Esophagus squamous epithelium (tissue), 4 donors: ENCODE measurements around the gene CNNM1.

ENCODE experiments used
- CTCF ChIP-seq, 6 experiments: fragments of 450-650 bp in 4 of 6; fragments of 200-600 bp in 2 of 6; sonication (generic) in 2 of 6; IDR thresholded peaks; one replicate each; pipeline ENCODE4 v1.5.1; 2016 to 2019; ENCODE audit warnings: antibody characterized with exemption in 6 of 6, mild to moderate bottlenecking in 4 of 6, moderate library complexity in 4 of 6
- POLR2A ChIP-seq, 4 donors: fragments of 450-650 bp; IDR thresholded peaks; one replicate each; pipeline ENCODE4 v1.6.1; 2017; ENCODE audit warnings: antibody characterized with exemption in 4 of 4, mild to moderate bottlenecking in 4 of 4, moderate library complexity in 3 of 4

DNA sequence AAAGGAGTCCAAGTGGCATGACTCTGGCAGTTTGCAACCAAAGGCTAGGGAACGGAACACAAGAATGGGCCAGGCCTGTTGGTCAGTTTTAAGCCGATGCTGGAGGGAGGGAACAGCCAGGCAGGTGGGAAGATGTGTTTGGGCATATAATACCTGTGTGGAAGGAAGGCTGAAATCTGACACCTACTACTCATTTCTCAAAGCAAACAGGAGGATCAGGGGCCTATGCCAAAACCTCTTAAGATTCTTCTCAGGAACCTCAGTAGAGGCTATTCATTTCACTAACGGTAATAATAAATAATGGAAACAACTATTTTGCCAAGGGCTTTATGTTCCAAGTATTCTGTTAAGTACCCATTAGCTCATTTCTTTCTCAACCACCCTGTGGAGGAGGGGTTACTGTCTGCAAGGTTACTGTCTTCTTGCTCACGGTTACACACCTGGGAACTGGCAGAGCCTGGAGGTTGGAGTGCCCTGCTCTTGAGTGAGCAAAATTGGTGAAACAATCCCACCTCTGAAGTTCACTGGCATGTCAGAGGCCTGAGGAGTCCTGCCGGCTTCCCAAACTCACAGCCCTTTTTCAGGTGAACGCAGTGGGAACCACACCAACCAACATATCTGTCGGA lies 65.7 kb downstream of the CNNM1 start:
- TF ChIP-seq CTCF (IDR thresholded peaks at IDR 0.05) (no peak), POLR2A (IDR thresholded peaks at IDR 0.05) (no peak)
